ENCODE data around the gene CSAD. TPM values are rescaled to one million over a fixed set of nuclear protein-coding genes. Genes with fewer than 3 reads are reported as not detected.
"Not testable (repeated sequence)": the region's sequence is repeated elsewhere in the genome, so short reads cannot be mapped to it uniquely, and the experiment has no call there.

Gene CSAD
- polyA plus RNA-seq, 4 donors: 12.9 to 56.4 (median 34.4) TPM

- peak overlapping the region in 2 of 3 donors; percentile 74 to 75 for H3K27ac ChIP-seq (ENCODE audit: low read depth in 1 of 3, low read length in 2 of 3)
- peaks cover 0 to 5% (median 2%) of the 10 kb centered on the region in 3 donors for H3K4me1 ChIP-seq (ENCODE audit: control insufficient read depth in 3 of 3, insufficient read depth in 2 of 3, low read depth in 1 of 3, low read length in 2 of 3)
- no peak for FAIRE-seq
- WGBS, 3 donors: 57 to 66% (median 60%) methylated on average over 7 of the region's 7 CpGs
- no peaks in the 10 kb centered on the region for H3K27me3 ChIP-seq (ENCODE audit: control insufficient read depth in 3 of 3, insufficient read depth in 3 of 3, low read length in 3 of 3)
- peaks cover 0 to 7% (median 0%) of the 10 kb centered on the region in 3 donors for H3K36me3 ChIP-seq (ENCODE audit: control insufficient read depth in 3 of 3, insufficient read depth in 2 of 3, low read depth in 1 of 3, low read length in 3 of 3)
- no peaks in the 10 kb centered on the region for H3K9me3 ChIP-seq (ENCODE audit: control insufficient read depth in 2 of 2, insufficient read depth in 1 of 2, low read depth in 1 of 2, low read length in 1 of 2)
- DNase-seq: peak in 1 of 2 donors; percentile 40
- H3K4me3 ChIP-seq (ENCODE audit: low read depth in 1 of 3, low read length in 3 of 3): peak overlapping the region in 1 of 3 donors; percentile 39
Observed at GRCh38 chr12:53205747-53206419, 25.2 kb upstream of the CSAD start.

GRCh38 chr12:53204351-53204750 lies 23.6 kb upstream of the CSAD start:
- Histone ChIP-seq H3K4me1 (ENCODE audit: control insufficient read depth in 3 of 3, insufficient read depth in 2 of 3, low read depth in 1 of 3, low read length in 2 of 3) (peaks cover 0 to 5% (median 3%) of the 10 kb centered on the region in 3 donors), H3K36me3 (ENCODE audit: control insufficient read depth in 3 of 3, insufficient read depth in 2 of 3, low read depth in 1 of 3, low read length in 3 of 3) (no peaks in the 10 kb centered on the region), H3K4me3 (ENCODE audit: low read depth in 1 of 3, low read length in 3 of 3) (no peak overlapping the region), H3K27me3 (ENCODE audit: control insufficient read depth in 3 of 3, insufficient read depth in 3 of 3, low read length in 3 of 3) (no peaks in the 10 kb centered on the region), H3K27ac (ENCODE audit: low read depth in 1 of 3, low read length in 2 of 3) (no peak overlapping the region), H3K9me3 (ENCODE audit: control insufficient read depth in 2 of 2, insufficient read depth in 1 of 2, low read depth in 1 of 2, low read length in 1 of 2) (no peaks in the 10 kb centered on the region)
- DNase-seq (no peak), FAIRE-seq (no peak)
- 88 to 95% (median 94%) methylated on average over 1 of the region's 1 CpG for WGBS, 3 donors

- not testable (repeated sequence) for FAIRE-seq; H3K4me3 ChIP-seq (ENCODE audit: low read depth in 1 of 3, low read length in 3 of 3); H3K27ac ChIP-seq (ENCODE audit: low read depth in 1 of 3, low read length in 2 of 3); H3K4me1 ChIP-seq (ENCODE audit: control insufficient read depth in 3 of 3, insufficient read depth in 2 of 3, low read depth in 1 of 3, low read length in 2 of 3); H3K27me3 ChIP-seq (ENCODE audit: control insufficient read depth in 3 of 3, insufficient read depth in 3 of 3, low read length in 3 of 3); DNase-seq; H3K36me3 ChIP-seq (ENCODE audit: control insufficient read depth in 3 of 3, insufficient read depth in 2 of 3, low read depth in 1 of 3, low read length in 3 of 3); H3K9me3 ChIP-seq (ENCODE audit: control insufficient read depth in 2 of 2, insufficient read depth in 1 of 2, low read depth in 1 of 2, low read length in 1 of 2)
- WGBS, 3 donors: 81 to 85% (median 83%) methylated on average over 7 of the region's 7 CpGs
Observed at GRCh38 chr12:53202316-53202715, 21.6 kb upstream of the CSAD start.

GRCh38 chr12:53201639-53202038 lies 20.9 kb upstream of the CSAD start:
- H3K27me3 ChIP-seq (ENCODE audit: control insufficient read depth in 3 of 3, insufficient read depth in 3 of 3, low read length in 3 of 3): peaks cover 0 to 7% (median 0%) of the 10 kb centered on the region in 3 donors

GRCh38 chr12:53201177-53201541 lies 20.4 kb upstream of the CSAD start:
- 47 to 92% (median 81%) methylated on average over 1 of the region's 1 CpG for WGBS, 3 donors
- Histone ChIP-seq H3K27me3 (ENCODE audit: control insufficient read depth in 3 of 3, insufficient read depth in 3 of 3, low read length in 3 of 3) (peaks cover 0 to 7% (median 0%) of the 10 kb centered on the region in 3 donors), H3K4me1 (ENCODE audit: control insufficient read depth in 3 of 3, insufficient read depth in 2 of 3, low read depth in 1 of 3, low read length in 2 of 3) (peaks cover 1 to 4% (median 4%) of the 10 kb centered on the region in 3 donors), H3K27ac (ENCODE audit: low read depth in 1 of 3, low read length in 2 of 3) (peak overlapping the region in 1 of 3 donors; percentile 57), H3K9me3 (ENCODE audit: control insufficient read depth in 2 of 2, insufficient read depth in 1 of 2, low read depth in 1 of 2, low read length in 1 of 2) (no peaks in the 10 kb centered on the region), H3K4me3 (ENCODE audit: low read depth in 1 of 3, low read length in 3 of 3) (no peak overlapping the region), H3K36me3 (ENCODE audit: control insufficient read depth in 3 of 3, insufficient read depth in 2 of 3, low read depth in 1 of 3, low read length in 3 of 3) (no peaks in the 10 kb centered on the region)
- DNase-seq: no peak
- FAIRE-seq: no peak

More at GRCh38 chr12:53201639-53202038, 20.9 kb upstream of the CSAD start:
- H3K4me3 ChIP-seq (ENCODE audit: low read depth in 1 of 3, low read length in 3 of 3): no peak overlapping the region
- H3K36me3 ChIP-seq (ENCODE audit: control insufficient read depth in 3 of 3, insufficient read depth in 2 of 3, low read depth in 1 of 3, low read length in 3 of 3): no peaks in the 10 kb centered on the region
- DNase-seq (peak in 1 of 2 donors; percentile 33), FAIRE-seq (no peak)
- WGBS, 3 donors: 43 to 71% (median 48%) methylated on average over 4 of the region's 4 CpGs
- H3K9me3 ChIP-seq (ENCODE audit: control insufficient read depth in 2 of 2, insufficient read depth in 1 of 2, low read depth in 1 of 2, low read length in 1 of 2): no peaks in the 10 kb centered on the region
- H3K4me1 ChIP-seq (ENCODE audit: control insufficient read depth in 3 of 3, insufficient read depth in 2 of 3, low read depth in 1 of 3, low read length in 2 of 3): peaks cover 1 to 4% (median 4%) of the 10 kb centered on the region in 3 donors
- no peak overlapping the region for H3K27ac ChIP-seq (ENCODE audit: low read depth in 1 of 3, low read length in 2 of 3)

GRCh38 chr12:53200458-53201176 lies 19.9 kb upstream of the CSAD start:
- 59 to 79% (median 64%) methylated on average over 10 of the region's 10 CpGs for WGBS, 3 donors
- no peaks in the 10 kb centered on the region for H3K36me3 ChIP-seq (ENCODE audit: control insufficient read depth in 3 of 3, insufficient read depth in 2 of 3, low read depth in 1 of 3, low read length in 3 of 3)
- peak overlapping the region in 1 of 3 donors; percentile 57 for H3K27ac ChIP-seq (ENCODE audit: low read depth in 1 of 3, low read length in 2 of 3)
- no peaks in the 10 kb centered on the region for H3K9me3 ChIP-seq (ENCODE audit: control insufficient read depth in 2 of 2, insufficient read depth in 1 of 2, low read depth in 1 of 2, low read length in 1 of 2)
- H3K4me3 ChIP-seq (ENCODE audit: low read depth in 1 of 3, low read length in 3 of 3): no peak overlapping the region
- H3K4me1 ChIP-seq (ENCODE audit: control insufficient read depth in 3 of 3, insufficient read depth in 2 of 3, low read depth in 1 of 3, low read length in 2 of 3): peaks cover 1 to 4% (median 4%) of the 10 kb centered on the region in 3 donors
- FAIRE-seq: no peak
- no peak for DNase-seq
- peaks cover 0 to 7% (median 0%) of the 10 kb centered on the region in 3 donors for H3K27me3 ChIP-seq (ENCODE audit: control insufficient read depth in 3 of 3, insufficient read depth in 3 of 3, low read length in 3 of 3)

GRCh38 chr12:53200107-53200457 lies 19.4 kb upstream of the CSAD start:
- WGBS, 3 donors: 87 to 98% (median 90%) methylated on average over 2 of the region's 2 CpGs

GRCh38 chr12:53199700-53200099 lies 19.0 kb upstream of the CSAD start:
- no peak for FAIRE-seq

More at GRCh38 chr12:53200107-53200457, 19.4 kb upstream of the CSAD start:
- Histone ChIP-seq H3K4me1 (ENCODE audit: control insufficient read depth in 3 of 3, insufficient read depth in 2 of 3, low read depth in 1 of 3, low read length in 2 of 3) (peaks cover 1 to 4% (median 4%) of the 10 kb centered on the region in 3 donors), H3K27ac (ENCODE audit: low read depth in 1 of 3, low read length in 2 of 3) (peak overlapping the region in 1 of 3 donors; percentile 57), H3K4me3 (ENCODE audit: low read depth in 1 of 3, low read length in 3 of 3) (no peak overlapping the region), H3K27me3 (ENCODE audit: control insufficient read depth in 3 of 3, insufficient read depth in 3 of 3, low read length in 3 of 3) (peaks cover 0 to 7% (median 0%) of the 10 kb centered on the region in 3 donors), H3K9me3 (ENCODE audit: control insufficient read depth in 2 of 2, insufficient read depth in 1 of 2, low read depth in 1 of 2, low read length in 1 of 2) (no peaks in the 10 kb centered on the region), H3K36me3 (ENCODE audit: control insufficient read depth in 3 of 3, insufficient read depth in 2 of 3, low read depth in 1 of 3, low read length in 3 of 3) (no peaks in the 10 kb centered on the region)
- DNase-seq (no peak), FAIRE-seq (no peak)

More at GRCh38 chr12:53199700-53200099, 19.0 kb upstream of the CSAD start:
- WGBS, 3 donors: 81 to 89% (median 88%) methylated on average over 3 of the region's 3 CpGs
- H3K9me3 ChIP-seq (ENCODE audit: control insufficient read depth in 2 of 2, insufficient read depth in 1 of 2, low read depth in 1 of 2, low read length in 1 of 2): no peaks in the 10 kb centered on the region
- no peak for DNase-seq
- no peak overlapping the region for H3K4me3 ChIP-seq (ENCODE audit: low read depth in 1 of 3, low read length in 3 of 3)
- H3K27ac ChIP-seq (ENCODE audit: low read depth in 1 of 3, low read length in 2 of 3): no peak overlapping the region
- peaks cover 1 to 4% (median 4%) of the 10 kb centered on the region in 3 donors for H3K4me1 ChIP-seq (ENCODE audit: control insufficient read depth in 3 of 3, insufficient read depth in 2 of 3, low read depth in 1 of 3, low read length in 2 of 3)
- H3K36me3 ChIP-seq (ENCODE audit: control insufficient read depth in 3 of 3, insufficient read depth in 2 of 3, low read depth in 1 of 3, low read length in 3 of 3): no peaks in the 10 kb centered on the region
- H3K27me3 ChIP-seq (ENCODE audit: control insufficient read depth in 3 of 3, insufficient read depth in 3 of 3, low read length in 3 of 3): peaks cover 0 to 7% (median 0%) of the 10 kb centered on the region in 3 donors

Measured in small intestine (tissue), 7 donors.